ENCODE data around the gene TEX29.

Gene TEX29

GRCh38 chr13:111344471-111345191, 24.2 kb downstream of the TEX29 start:
- DNase-seq: no peak

- DNase-seq: no peak
These were observed 25.2 kb downstream of the TEX29 start for GRCh38 chr13:111345682-111346081.

GRCh38 chr13:111346101-111346680, 25.7 kb downstream of the TEX29 start:
- DNase-seq: no peak

GRCh38 chr13:111347438-111347837, 27.0 kb downstream of the TEX29 start:
- no peak for DNase-seq

- no peak for DNase-seq
These were observed 33.1 kb downstream of the TEX29 start for GRCh38 chr13:111353508-111353907.

- no peak for DNase-seq
These were observed 34.3 kb downstream of the TEX29 start for GRCh38 chr13:111354789-111355188.

- DNase-seq: no peak
These were observed 36.4 kb downstream of the TEX29 start for GRCh38 chr13:111356795-111357194.

GRCh38 chr13:111359237-111359915, 38.9 kb downstream of the TEX29 start:
- no peak for DNase-seq

- DNase-seq: no peak
These were observed 39.5 kb downstream of the TEX29 start for GRCh38 chr13:111359930-111360329.

GRCh38 chr13:111360452-111360851, 40.0 kb downstream of the TEX29 start:
- no peak for DNase-seq

- DNase-seq: no peak
These were observed 40.8 kb downstream of the TEX29 start for GRCh38 chr13:111361046-111361872.

GRCh38 chr13:111361873-111362648, 41.6 kb downstream of the TEX29 start:
- DNase-seq: no peak

- no peak for DNase-seq
These were observed 42.7 kb downstream of the TEX29 start for GRCh38 chr13:111363121-111363520.

- no peak for DNase-seq
These were observed 43.1 kb downstream of the TEX29 start for GRCh38 chr13:111363591-111363990.

- no peak for DNase-seq
These were observed 44.9 kb downstream of the TEX29 start for GRCh38 chr13:111365149-111366005.

GRCh38 chr13:111367340-111367739, 46.9 kb downstream of the TEX29 start:
- DNase-seq: no peak

GRCh38 chr13:111368091-111368490, 47.6 kb downstream of the TEX29 start:
- no peak for DNase-seq

- no peak for DNase-seq
These were observed 49.7 kb downstream of the TEX29 start for GRCh38 chr13:111370147-111370546.

GRCh38 chr13:111370570-111371535, 50.4 kb downstream of the TEX29 start:
- no peak for DNase-seq

GRCh38 chr13:111371720-111372119, 51.3 kb downstream of the TEX29 start:
- DNase-seq: no peak
